ENCODE measurements around the gene CFAP210.
A peak's percentile ranks its signal among the peaks of the same experiment; 100 is the strongest.
"Not testable (repeated sequence)": the region's sequence is repeated elsewhere in the genome, so short reads cannot be mapped to it uniquely, and the experiment has no call there.

CFAP210 gene

GRCh38 chr2:169712791-169713227 is 18.6 kb upstream of the CFAP210 start:
- no peak for FAIRE-seq

DNA sequence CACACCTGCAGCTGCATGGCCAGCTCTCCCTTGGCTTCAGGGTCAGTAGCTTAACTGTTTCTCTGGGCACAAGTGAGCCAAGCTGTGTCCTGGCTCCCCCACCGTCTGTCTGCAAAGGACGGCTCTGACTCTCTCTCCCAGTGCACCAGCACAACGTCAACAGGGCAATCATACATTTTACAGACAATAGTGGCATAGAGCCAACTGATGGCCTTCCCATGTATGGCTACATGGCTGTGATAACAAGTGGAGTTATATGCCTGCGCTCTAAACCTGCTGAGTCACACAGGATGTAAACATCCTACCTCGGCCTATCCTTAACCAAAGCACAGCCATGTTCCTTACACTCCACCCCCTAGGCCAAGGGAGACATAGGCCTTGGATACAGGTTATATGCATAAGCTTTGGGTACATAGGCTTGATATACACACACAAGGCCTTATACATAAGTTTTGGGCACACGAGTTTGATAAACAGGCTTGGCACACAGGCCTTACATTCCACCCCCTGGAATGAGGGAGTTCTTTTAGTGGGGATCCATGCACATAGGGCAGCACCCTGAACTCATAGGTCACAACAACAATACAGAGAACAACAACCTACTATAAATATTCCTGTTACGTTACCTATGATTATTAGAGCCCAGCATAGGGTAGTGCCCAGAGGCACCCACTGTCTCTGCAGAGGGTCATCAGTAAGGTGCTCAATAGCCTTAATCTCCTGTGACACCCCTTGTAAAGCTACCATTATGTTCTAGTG is 17.7 kb upstream of the CFAP210 start:
- FAIRE-seq = no peak

DNA sequence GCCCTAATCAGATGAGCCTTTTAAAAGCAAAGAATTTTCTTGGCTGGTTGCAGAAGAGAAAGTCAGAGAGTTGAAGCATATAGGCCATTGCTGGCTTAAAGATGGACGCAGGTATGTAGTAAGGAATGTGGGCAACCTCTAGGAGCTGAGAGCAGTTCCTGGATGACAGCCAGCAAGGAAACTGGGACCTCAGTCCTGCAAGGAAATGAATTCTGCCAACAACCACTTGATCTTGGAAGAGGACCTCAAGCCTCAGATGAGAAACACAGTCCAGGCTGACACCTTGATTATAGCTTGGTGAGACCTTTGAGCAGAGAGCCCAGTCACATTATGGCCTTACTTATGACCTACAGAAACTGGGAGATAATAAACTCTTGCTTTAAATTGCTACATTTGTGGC is 15.8 kb upstream of the CFAP210 start:
- no peak for FAIRE-seq

DNA sequence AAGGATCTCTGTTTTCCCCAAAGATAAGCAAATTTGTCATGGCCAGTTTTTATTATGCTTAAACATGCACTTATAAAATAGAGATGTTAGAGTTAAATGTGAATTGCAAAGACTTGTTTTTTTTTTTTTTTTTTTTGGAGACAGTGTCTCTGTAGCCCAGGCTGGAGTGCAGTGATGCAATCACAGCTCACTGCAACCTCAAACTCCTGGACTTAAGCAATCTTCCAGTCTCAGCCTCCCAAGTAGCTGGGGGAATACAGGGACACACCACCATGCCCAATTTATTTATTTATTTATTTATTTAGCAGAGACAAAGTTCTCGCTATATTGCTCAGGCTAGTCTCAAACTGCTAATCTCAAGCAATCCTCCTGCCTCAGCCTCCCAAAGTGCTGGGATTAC is 15.1 kb upstream of the CFAP210 start:
- no peak for FAIRE-seq

- no peak for FAIRE-seq
These were observed 13.4 kb upstream of the CFAP210 start for GRCh38 chr2:169707626-169708025.

DNA sequence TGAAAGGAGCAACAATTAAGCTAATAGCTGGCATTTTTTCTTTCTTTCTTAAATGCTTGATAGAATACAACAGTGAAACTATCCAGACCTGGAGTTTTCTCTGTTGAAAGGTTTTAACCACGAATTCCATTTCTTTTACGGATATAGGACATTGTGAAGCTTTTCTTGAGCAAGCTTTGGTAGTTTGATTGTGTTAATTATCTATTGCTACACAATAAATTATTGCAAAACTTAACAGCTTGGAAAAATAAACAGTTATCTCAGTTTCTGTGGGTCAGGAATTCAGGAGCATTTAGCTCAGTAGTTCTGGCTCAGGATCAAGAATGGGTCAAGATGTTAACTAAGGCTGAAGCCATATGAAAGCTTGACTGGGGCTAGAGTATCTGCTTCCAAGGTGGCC is 11.7 kb upstream of the CFAP210 start:
- peak; percentile 62 for FAIRE-seq

DNA sequence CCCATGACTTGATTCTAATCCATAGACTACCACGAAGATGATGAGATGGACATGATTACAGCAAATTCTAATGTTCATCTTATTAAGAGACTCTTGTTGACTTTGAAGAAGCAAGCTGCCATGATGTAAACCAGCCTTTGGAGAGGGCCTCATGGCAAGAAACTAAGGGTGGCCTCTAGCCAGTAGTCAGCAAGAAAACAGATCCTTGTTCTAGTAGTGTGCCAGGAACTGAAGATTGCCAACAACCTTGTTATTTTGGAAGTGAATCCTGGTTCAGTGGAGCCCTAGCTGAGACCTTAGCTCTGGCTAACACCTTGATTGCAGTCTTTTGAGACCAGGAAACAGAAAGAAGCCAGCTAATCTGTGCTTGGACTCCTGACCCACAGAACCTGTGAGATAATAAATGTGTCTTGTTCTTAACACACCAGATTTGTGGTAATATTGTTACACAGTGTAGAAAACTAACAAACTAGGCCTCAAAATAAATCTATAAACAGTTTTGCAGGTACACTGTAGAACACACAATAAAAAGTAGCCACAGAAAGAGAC is 10.0 kb upstream of the CFAP210 start:
- FAIRE-seq = no peak

GRCh38 chr2:169702996-169703395 is 8.8 kb upstream of the CFAP210 start:
- no peak for FAIRE-seq

- FAIRE-seq = not testable (repeated sequence)
These were observed 5.0 kb upstream of the CFAP210 start for GRCh38 chr2:169699173-169699572.

DNA sequence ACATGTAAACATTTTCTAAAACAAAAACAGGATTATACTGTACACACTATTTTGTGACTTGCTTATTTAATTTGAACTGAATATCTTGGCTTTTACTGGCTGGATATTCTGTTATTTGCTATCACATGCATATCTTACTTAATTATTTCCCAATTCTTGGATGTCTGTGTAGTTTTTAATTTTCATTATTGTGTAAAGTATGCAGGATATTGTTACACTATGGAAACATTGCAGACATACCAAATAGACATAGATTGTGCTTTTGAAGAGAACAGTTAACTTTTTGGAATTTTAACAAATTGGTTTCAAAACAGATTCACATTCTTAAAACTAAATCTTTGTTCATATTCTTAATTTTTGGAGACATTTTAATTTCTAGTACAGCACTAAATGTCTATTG is 2.2 kb upstream of the CFAP210 start:
- FAIRE-seq = no peak

DNA sequence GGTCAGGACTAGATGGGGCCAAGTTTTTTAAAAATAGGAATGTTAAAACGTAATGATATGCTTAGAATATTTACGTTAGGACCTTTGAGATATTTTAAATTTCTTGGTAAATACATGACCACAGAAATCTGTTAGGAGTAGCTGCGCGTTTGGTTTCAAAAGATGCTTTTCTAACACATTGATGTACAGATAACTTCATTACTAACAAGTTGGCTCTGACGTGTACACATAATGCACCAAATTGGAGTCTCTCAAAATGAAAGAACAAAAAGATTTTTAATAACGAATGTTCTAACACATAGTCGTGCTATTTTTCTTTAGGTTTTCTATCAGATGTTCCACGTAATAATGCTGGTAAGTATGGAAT is 672 bp upstream of the CFAP210 start:
- no peak for FAIRE-seq

DNA sequence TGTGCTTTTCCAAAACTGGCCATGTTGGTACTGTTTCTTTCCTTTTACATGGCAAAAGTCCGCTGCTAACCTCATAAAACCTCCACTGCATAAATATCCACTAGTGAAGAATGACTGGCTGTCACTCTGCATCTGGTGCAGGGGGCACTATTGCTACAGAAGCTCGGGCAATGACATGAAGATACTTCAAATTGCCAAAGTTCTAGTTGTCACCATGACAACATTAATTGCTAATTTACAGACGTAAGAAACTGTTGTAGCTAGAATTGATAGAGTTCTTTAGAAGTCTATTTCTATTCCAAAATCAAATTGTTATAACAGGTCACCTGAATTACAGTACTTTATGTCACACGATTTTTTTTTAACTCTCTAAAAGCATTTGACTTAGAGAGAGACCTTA is 845 bp downstream of the CFAP210 start:
- FAIRE-seq = no peak

GRCh38 chr2:169692718-169693117 is 1.5 kb downstream of the CFAP210 start:
- FAIRE-seq = no peak

DNA sequence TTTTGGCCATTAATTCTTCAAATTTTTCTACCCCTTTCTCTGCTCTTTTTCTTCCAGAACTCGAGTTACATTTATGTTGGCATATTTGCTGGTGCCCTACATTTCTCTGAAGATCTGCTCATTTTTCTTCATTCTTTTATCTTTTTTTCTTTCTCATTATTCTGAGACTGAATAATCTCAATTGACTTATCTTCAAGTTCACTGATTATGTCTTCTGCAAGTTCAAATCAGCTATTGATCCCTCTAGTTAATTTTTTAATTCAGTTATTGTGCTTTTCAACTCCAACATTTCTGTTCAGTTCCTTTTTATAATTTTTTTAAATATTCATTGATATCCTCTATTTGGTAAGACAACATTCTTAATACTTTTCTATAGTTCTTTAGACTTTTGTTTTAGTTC is 3.2 kb downstream of the CFAP210 start:
- no peak for FAIRE-seq

DNA sequence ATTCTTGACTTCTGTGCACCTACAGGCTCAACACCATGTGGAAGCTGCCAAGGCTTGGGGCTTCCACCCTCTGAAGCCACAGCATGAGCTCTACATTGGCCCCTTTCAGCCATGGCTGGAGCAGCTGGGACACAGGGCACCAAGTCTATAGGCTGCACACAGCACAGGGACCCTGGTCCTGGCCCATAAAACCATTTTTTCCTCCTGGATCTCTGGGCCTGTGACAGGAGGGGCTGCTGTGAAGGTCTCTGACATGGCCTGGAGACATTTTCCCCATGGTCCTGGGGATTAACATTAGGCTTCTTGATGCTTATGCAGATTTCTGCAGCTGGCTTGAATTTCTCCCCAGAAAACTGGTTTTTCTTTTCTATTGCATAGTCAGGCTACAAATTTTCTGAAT is 6.3 kb downstream of the CFAP210 start:
- FAIRE-seq = not testable (repeated sequence)

- not testable (repeated sequence) for FAIRE-seq
These were observed 7.4 kb downstream of the CFAP210 start for GRCh38 chr2:169686825-169687224.

- FAIRE-seq = not testable (repeated sequence)
These were observed 9.5 kb downstream of the CFAP210 start for GRCh38 chr2:169684712-169685111.

DNA sequence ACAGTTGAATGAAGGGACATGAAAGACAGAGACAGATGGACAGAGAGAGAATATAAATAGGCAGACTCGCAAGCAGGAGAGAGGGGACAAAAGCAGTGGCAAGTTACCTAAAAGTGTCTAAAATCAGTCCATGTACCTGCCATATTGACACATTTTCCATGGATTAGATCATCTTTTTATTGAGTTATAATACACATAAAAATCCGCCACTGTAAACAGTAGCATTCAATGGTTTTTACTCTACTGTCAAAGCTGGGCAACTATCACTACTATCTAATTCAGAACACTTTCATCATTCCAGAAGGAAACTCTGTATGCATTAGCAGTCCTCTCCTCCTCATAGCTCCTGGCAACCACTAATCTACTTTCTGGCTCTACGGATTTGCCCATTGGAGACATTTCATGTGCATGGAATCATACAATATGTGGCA is 10.1 kb downstream of the CFAP210 start:
- no peak for FAIRE-seq

- no peak for FAIRE-seq
These were observed 10.6 kb downstream of the CFAP210 start for GRCh38 chr2:169683425-169684134.

- no peak for FAIRE-seq
These were observed 11.2 kb downstream of the CFAP210 start for GRCh38 chr2:169683054-169683424.

GRCh38 chr2:169676850-169677249 is 17.4 kb downstream of the CFAP210 start:
- FAIRE-seq = no peak

- FAIRE-seq = no peak
These were observed 17.8 kb downstream of the CFAP210 start for GRCh38 chr2:169676357-169676756.

- FAIRE-seq = no peak
These were observed 20.3 kb downstream of the CFAP210 start for GRCh38 chr2:169673921-169674320.

DNA sequence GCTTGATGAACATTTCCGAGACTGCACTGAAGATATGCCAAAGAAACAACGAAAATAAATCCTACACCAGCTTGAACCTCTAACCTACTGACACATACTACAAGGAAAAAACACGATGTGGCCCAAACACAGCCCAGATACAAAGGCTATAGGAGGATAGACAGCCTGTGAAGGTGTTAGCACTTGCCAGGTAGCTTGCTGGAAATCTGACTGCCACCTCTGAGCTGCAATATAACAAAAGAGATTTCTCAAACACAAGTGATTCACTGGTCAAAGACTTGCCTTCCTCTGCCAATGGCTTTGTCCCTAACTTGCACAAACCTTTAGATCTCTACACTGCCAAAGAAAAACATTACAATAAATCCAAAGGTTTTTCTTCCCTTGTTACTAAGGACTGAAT is 21.1 kb downstream of the CFAP210 start:
- no peak for FAIRE-seq

Measured in islet of Langerhans (tissue), 1 donor.